HG03175 (cell line): ENCODE data around the gene TRIM50.
"Not testable (repeated sequence)": the region's sequence is repeated elsewhere in the genome, so short reads cannot be mapped to it uniquely, and the experiment has no call there.

Experiments used
- ATAC-seq: cut with Tn5 transposase; IDR thresholded peaks from one replicate; pipeline ENCODE4 v1.9.1; 2021; ENCODE audit warnings: mild to moderate bottlenecking, moderate library complexity; ENCODE audit not compliant: unreplicated experiment

TRIM50 gene

DNA sequence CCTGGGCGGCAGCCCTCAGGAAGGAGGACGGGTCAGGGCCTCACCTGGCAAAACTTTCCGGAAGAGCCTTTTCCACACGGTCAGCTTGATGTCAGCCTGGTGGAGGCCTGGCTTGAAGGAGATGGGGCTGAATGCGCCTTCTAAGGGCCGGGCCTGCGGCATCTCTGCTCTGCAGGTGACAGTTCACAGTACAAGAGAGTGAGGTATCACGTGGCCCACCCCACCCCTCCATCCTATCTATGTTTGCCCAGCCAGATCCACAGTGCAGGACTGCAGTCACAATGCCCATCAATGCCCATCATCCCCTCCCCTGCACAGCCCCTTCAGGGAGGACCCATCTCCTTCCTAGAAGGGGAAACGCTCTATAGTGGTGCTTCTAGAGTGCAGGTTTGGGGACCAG, 11.4 kb downstream of the TRIM50 start:
- no peak for ATAC-seq

DNA sequence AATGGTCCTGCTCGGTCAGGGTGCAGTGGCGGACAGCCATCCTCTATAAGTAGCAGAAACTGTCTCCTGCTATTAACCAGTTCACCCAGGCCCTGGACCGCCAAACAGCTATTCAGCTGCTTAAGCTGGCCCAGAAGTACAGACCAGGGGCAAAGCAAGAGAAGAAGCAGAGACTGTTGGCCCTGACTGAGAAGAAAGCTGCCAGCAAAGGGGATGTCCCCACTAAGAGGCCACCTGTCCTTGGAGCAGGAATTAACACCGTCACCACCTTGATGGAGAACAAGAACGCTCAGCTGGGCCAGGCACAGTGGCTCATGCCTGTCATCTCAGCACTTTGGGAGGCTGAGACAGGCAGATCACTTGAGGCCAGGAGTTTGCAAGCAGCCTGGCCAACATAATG, 13.6 kb downstream of the TRIM50 start:
- no peak for ATAC-seq

DNA sequence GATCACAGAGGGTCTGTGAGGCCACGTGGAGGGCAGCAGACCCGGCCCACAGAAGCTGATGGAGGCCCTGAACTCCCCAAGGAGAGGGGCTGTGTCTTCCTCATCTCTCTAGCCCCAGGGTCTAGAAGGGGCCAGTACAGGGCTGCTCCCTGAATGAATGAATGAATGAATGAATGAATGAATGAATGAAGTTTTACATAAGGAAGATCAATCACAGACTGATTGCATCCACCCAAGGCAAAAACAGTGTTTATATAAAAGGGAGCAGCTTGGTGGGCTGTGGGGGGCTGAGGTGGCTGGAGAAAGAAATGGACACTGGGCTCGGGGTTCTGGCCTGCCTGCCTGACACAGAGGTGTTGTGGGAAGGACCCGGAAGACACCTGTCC, 14.4 kb downstream of the TRIM50 start:
- ATAC-seq, result no peak

DNA sequence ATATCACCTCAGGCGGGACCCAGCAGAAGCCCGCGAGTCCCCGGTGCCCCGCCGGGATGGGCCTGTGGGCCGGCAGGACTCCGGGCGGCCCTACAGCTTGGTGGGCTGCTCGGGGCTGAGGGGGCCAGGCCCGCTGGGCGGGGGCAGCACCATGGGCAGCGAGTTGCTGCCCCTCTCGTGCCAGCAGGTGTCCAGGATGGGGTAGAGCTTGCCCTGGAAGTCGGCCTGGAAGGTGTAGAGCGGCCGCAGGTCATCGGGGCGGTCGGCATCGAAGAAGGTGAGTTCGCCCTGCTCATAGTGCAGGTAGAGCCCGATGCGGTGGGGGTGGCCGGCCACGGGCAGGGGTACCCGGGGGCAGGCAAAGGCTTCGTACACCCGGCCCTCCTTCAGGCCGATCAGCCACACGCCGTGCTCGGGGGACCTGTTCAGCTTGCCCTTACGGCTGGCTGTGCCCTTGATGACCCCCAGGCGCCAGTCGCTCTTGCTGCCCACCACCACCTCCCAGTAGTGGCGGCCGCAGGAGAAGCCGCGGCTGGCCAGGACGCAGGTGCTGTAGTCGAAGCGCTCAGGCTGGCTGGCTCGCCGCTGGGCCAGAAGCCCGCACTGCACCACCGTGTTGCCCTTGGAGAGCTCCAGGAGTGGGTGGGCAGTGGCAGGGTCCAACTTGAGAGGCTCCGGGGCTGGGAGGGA, 14.9 kb downstream of the TRIM50 start:
- ATAC-seq, result no peak

DNA sequence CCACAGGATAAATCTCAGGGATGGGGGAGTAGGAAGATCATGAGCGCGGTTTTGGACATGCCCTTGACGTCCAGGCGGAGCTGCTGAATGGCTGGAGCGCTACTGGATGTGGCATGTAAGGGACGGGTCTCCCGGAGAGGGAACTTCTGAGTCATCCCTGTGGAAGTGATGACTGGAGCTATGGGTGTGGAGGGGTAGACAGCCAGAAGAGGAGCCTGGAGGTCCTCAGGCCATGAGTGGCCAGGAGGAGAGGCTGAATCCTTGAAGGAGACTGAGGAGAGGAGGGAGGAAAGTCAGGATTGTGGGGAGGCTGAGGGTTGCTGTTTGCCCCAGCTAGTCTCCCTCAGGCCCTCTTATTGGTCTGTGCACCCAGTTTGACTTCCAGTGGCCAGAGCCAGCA, 16.5 kb downstream of the TRIM50 start:
- not testable (repeated sequence) for ATAC-seq

DNA sequence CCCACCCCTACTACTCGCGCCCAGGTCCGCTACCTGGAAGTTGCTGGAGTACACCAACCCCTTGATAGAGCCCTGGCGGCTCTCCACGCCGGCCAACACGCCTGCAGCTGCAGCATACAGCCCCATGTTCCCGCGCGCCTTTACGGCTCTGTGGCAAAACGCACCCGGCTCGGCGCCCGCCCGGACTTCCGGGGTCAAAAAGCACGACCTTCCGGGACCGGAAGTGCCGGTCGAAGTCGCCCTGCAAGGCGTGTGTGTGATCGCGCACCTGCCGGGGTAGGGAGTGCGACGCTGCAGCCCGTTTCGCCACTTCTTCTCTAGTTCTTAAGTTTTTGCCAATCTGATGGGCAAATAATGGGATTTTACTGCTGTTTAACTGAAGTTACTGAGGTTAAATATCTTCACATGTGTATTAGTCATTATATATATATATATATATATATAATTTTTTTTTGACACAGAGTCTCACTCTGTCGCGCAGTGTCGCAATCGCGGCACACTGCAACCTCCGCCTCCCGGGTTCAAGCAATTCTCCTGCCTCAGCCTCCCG, 19.1 kb downstream of the TRIM50 start, which contains the start of gene NSUN5:
Gene NSUN5, minus strand, starts transcription at position 162 of the 550 bp plus-strand sequence. Its CDS starts 36 bp downstream, at position 126.
- ATAC-seq, result peak; percentile 91

DNA sequence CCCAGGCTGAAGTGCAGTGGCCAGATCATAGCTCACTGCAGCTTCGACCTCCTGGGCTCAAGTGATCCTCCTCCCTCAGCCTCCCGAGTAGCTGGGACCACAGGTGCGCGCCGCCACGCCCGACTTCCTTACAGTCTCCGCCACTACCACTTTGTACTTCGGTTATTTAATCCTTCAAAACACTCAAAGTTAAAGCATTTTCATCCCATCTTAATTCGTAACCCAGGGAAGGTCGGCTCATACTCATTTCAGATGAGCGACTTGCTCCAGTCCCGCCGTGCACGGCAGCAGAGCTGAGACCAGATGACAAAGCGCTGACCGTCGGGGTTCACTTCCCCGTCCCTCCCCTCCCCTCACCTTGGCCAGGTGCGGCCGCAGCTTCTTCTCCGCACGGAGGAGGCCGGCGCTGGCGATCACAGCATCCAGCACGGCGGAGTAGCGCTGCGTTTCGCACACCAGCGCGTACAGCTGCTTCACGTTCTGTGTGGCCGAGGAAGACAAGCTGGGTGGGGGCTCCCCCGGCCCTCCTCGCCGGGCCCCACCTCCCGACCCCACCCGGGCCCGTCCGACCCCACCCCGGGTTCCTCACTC, 19.7 kb downstream of the TRIM50 start:
- ATAC-seq, result peak; percentile 43

DNA sequence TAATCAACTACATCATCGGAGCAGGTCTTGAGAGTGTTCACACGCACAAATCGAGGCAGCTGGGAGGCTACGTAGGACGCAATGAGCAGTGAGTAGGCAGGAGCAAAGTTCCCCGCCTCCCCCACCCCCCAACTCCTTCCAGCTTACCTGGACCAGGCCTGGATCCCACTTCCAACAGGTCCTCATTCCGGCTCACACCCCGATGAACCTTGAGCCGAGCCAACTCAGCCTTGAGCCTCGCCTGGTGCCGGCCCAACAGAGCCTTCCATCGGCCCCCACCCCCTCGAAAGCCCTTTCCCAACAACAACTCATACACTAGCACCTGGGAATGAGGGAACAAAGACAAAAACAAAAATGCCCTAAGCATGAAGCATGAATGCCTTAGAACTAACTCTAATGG, 20.4 kb downstream of the TRIM50 start:
- ATAC-seq, result no peak

DNA sequence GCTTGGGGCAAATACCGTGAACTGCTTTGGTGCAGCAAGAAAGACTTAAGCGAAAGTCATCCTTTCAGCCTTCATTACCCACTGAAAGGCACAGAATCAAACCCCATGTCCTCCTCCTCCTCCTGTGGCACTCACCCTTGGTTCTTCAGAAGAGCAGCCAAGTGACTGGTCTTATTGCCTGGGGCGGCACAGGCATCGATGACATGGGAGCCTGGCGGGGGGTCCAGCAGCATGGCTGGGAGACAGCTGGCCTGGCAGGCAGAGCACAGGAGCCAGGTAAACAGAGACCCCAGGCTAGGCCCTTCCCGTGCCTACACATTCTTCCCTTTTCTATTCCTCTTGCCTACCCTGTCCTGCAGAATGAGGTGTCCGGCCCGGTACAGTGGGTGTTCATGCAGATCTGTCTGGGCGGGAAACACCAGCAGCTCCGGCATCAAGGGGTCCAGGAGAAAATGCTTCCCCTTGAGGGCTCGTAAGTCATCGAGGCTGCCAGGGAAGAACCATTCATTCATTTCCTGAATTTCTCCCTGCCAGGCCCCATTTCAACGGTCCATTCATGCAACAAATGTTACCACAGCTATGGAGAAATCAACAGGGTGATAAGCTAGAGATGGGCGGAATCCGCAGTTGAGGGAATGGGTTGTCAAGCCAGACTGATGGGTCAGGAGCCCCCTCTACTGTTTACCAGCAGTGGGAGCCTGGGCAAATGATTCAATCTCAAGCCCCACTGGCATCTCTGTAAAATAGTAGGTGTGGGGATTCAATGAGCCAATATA, 23.1 kb downstream of the TRIM50 start:
- not testable (repeated sequence) for ATAC-seq

DNA sequence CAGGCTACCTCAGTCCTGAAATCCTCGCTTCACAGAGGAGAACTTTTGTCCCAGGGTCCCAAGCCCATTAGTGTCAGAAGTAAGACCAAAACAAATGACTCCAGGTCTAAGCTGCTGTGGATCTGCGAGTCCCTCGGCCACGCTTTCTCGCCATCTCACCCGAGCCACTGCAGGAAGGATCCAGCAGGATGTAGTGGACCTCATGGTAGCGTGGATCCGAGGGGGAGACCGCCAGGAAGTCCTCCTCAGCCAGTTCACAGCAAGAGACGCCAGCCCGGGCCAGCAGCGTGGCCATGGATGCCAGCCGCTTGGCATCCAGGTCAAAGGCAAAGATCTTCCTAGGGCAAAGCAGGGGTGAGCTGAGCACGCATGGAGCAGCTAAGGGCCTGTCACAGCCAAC, 23.8 kb downstream of the TRIM50 start:
- ATAC-seq, result no peak

DNA sequence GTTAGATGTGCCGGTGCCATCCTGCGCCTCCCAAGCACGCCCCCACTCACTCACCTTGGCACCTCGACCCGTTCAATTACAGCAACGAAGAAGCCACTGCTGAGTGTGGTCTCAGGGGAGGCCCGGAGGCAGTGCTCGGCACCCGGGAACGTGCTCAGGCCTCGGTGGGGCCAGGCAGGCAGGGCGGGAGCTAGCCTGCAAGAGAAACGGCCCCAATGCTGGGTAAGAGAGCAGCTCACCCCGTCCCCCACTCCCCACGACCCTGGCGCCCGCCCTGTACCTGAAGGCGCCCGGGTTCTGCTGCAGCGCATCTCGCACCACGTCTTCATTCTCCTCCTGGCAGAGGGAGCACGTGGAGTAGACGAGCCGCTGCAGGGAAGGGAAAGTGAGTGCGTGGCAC, 24.3 kb downstream of the TRIM50 start:
- ATAC-seq, result no peak

DNA sequence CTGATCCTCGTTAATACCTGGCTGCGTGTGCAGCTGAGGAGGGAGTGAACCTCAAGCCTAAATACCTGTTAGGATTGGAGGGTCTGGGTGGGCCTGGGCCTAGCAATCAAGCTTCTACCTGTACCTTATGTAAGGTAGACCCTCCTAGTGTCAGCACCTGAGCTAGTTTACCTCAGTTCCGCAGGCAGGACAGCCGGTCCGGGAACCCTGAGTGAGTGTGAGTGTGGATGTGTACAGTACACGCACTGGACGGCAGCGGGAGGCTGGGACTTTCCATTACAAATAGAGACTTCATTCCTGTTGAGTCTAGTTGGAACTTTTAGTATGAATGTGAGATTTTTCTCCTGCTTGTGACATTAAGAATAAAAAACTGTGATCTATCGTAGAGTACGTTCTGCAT, 25.0 kb downstream of the TRIM50 start:
- not testable (repeated sequence) for ATAC-seq

DNA sequence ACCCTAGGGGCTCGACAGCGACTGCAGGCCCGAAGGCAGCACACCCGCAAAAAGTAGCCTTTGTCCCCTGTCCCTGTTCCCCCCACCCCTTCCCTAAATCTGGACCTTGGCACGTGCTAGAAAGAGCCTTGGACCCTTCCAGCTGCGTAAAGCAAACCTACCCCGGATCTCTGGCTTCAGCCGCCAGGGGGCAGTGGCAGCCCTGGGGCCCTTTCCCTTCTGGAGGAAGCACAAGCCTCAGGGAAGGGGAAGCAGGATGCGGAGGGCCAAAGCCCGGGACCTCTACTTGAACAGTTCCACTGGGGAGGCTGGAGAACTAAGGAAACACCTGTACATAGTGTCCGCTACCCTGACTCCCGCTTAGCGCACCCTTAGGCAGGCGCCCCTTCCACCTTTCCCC, 26.8 kb downstream of the TRIM50 start:
- ATAC-seq, result not testable (repeated sequence)

DNA sequence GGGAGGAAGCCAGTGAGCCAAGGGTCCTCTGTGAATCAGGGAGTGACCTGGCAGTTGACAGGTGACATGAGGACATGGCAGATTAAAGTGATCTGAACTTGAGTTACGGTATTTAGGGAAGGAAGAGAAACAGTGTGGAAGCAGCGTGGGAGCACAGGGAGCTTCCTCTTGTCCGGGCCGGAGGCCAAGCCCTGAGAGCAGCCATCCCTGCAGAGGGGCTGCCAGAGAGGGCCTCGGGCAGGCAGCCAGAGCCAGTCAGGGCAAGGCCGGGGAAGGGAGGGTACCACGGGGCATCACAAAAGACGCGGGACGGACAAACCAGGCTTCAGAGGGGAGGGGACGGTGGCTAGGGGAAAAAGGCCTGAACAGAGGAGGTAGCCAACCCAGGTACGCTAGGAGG, 28.1 kb downstream of the TRIM50 start:
- not testable (repeated sequence) for ATAC-seq

DNA sequence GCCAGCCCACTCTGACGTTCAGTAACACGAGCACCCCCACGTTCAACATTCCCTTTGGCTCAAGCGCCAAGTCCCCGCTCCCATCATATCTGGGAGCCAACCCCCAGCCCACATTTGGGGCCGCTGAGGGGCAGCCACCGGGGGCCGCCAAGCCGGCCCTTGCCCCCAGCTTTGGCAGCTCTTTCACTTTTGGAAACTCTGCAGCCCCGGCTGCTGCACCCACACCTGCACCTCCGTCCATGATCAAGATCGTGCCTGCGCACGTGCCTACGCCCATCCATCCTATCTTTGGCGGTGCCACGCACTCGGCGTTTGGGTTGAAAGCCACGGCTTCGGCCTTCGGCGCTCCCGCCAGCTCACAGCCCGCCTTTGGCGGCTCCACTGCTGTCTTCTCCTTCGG, 30.2 kb downstream of the TRIM50 start:
- ATAC-seq, result not testable (repeated sequence)

DNA sequence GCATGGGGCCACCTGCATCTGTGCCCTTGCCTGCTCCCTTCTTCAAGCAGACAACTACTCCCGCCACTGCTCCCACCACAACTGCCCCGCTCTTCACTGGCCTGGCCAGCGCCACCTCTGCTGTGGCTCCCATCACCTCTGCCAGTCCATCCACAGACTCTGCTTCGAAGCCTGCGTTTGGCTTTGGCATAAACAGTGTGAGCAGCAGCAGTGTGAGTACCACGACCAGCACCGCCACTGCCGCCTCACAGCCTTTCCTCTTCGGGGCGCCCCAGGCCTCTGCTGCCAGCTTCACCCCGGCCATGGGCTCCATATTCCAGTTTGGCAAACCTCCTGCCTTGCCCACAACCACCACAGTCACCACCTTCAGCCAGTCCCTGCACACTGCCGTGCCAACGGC, 30.6 kb downstream of the TRIM50 start:
- ATAC-seq, result not testable (repeated sequence)

DNA sequence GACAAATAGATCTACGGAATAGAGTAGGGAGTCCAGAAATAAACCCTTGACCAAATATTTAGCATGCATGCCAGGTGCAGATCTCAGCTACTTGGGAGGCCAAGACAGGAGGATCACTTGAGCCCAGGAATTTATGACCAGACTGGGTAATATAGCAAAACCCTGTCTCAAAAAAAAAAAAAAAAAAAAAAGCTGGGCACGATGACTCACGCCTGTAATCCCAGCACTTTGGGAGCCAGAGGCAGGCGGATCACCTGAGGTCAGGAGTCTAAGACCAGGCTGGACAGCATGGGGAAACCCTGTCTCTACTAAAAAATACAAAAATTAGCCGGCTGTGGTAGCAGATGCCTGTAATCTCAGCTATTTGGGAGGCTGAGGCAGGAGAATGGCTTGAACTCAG, 50.7 kb downstream of the TRIM50 start:
- not testable (repeated sequence) for ATAC-seq

DNA sequence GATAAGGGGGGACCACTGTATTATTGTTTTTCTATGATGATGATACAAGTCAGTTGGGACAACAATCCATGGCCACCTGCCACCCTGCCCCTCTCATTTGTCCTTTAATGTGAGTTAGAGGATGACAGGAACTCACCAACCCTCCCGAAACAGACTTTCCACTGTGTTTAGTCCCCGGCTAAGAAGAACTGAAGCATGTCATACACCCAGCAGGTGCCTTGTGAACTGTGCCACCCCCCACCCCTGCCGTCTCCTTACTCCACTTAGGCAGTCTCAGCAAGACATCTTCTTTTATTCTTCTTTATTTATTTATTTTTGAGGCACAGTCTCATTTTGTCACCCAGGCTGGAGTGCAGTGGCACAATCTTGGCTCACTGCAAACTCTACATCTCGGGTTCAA, 60.1 kb downstream of the TRIM50 start:
- not testable (repeated sequence) for ATAC-seq

DNA sequence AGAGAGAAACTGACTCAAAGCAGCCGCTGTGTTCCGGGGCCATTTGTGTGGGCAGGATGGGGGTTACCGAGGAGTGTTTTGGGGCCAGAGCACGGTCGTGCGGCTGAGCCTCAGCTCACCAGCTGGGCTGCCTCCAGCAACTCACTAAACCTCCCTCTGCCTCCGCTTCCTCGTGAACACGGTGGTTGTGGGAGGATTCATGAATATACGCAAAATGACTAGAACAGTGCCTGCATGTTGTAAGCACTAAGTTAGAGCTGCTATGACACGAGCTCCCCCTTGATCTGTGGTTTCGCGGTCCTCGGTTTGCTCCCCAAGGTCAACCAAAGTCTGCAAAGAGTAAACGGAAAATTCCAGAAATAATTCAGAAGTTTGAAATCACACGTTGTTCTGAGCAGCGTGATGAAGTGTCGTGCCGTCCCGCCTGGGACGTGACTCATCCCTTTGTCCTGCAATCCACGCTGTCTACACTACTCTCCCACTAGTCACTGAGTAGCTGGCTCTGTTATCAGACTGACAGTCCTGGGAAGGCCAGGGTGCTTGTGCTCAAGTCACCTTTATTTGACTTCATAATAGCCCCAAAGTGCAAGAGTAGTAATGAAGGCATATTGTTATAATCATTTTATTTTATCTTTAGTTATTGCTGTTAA, 61.0 kb downstream of the TRIM50 start:
- ATAC-seq, result peak; percentile 68
